Stomach (tissue), 4 donors: ENCODE data around the gene CCDC136.

ENCODE experiments used
- CTCF ChIP-seq, 7 experiments: fragments of 450-650 bp in 4 of 7; fragments of 200-600 bp in 3 of 7; sonication (generic) in 3 of 7; IDR thresholded peaks; one replicate each; pipeline ENCODE4 v1.5.1; 2016 to 2019; ENCODE audit warnings: antibody characterized with exemption in 7 of 7, control low read depth in 2 of 7, mild to moderate bottlenecking in 1 of 7
- EP300 ChIP-seq: sonication (generic); formaldehyde crosslinking; IDR thresholded peaks from one replicate; pipeline ENCODE4 v1.6.1; 2017; ENCODE audit warnings: antibody characterized with exemption
- POLR2A ChIP-seq, 4 donors: fragments of 450-650 bp; IDR thresholded peaks; one replicate each; pipeline ENCODE4 v1.6.1; 2016; ENCODE audit warnings: antibody characterized with exemption in 4 of 4, control low read depth in 2 of 4, mild to moderate bottlenecking in 1 of 4, moderate library complexity in 1 of 4

DNA sequence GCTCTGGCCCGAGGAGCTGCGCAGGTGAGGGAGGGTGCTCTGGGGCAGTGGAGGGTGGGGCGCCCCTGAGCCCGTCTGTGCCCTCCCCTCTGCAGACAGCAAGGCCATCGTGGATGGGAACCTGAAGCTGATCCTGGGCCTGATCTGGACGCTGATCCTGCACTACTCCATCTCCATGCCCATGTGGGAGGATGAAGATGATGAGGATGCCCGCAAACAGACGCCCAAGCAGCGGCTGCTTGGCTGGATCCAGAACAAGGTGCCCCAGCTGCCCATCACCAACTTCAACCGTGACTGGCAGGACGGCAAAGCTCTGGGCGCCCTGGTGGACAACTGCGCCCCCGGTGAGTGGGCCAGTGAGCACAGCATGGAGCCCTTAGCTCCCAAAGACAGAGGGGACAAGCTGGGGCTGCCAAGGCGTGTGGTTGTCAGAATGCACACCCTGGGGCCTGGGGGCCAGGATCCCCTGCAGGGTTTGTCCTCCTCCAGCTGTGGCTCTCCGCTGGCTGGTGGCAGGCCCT is 43.5 kb downstream of the CCDC136 start:
- no peak for TF ChIP-seq CTCF (IDR thresholded peaks at IDR 0.05)
- no peak for TF ChIP-seq POLR2A (IDR thresholded peaks at IDR 0.05)
- TF ChIP-seq EP300, result no peak
